Measurements from ENCODE around the gene THSD4.

The THSD4 gene

GRCh38 chr15:71469413-71469812 lies 354.1 kb downstream of the THSD4 start:
- no peak for DNase-seq

- DNase-seq, result no peak
These were observed 356.1 kb downstream of the THSD4 start for GRCh38 chr15:71471347-71471746.

GRCh38 chr15:71472566-71472965 lies 357.3 kb downstream of the THSD4 start:
- no peak for DNase-seq

- no peak for DNase-seq
These were observed 358.5 kb downstream of the THSD4 start for GRCh38 chr15:71473751-71474150.

- DNase-seq, result no peak
These were observed 361.6 kb downstream of the THSD4 start for GRCh38 chr15:71476823-71477222.

- DNase-seq, result no peak
These were observed 365.3 kb downstream of the THSD4 start for GRCh38 chr15:71480556-71480955.

- DNase-seq, result no peak
These were observed 368.8 kb downstream of the THSD4 start for GRCh38 chr15:71484080-71484479.

- DNase-seq, result peak in 1 of 3 donors; percentile 1
These were observed 369.9 kb downstream of the THSD4 start for GRCh38 chr15:71485094-71485693.

GRCh38 chr15:71489570-71489969 lies 374.3 kb downstream of the THSD4 start:
- DNase-seq, result no peak

GRCh38 chr15:71493526-71493925 lies 378.3 kb downstream of the THSD4 start:
- DNase-seq, result no peak

GRCh38 chr15:71494563-71495397 lies 379.5 kb downstream of the THSD4 start:
- no peak for DNase-seq

- no peak for DNase-seq
These were observed 380.1 kb downstream of the THSD4 start for GRCh38 chr15:71495398-71495780.

- no peak for DNase-seq
These were observed 381.2 kb downstream of the THSD4 start for GRCh38 chr15:71496336-71496955.

- no peak for DNase-seq
These were observed 386.2 kb downstream of the THSD4 start for GRCh38 chr15:71501344-71502076.

GRCh38 chr15:71502077-71502432 lies 386.8 kb downstream of the THSD4 start:
- no peak for DNase-seq

GRCh38 chr15:71505962-71506361 lies 390.7 kb downstream of the THSD4 start:
- DNase-seq, result no peak

GRCh38 chr15:71506946-71507345 lies 391.7 kb downstream of the THSD4 start:
- DNase-seq, result no peak

- no peak for DNase-seq
These were observed 392.9 kb downstream of the THSD4 start for GRCh38 chr15:71508081-71508682.

- no peak for DNase-seq
These were observed 393.9 kb downstream of the THSD4 start for GRCh38 chr15:71509139-71509538.

GRCh38 chr15:71510763-71511162 lies 395.5 kb downstream of the THSD4 start:
- no peak for DNase-seq

GRCh38 chr15:71511796-71512681 lies 396.8 kb downstream of the THSD4 start:
- DNase-seq, result no peak

- no peak for DNase-seq
These were observed 397.4 kb downstream of the THSD4 start for GRCh38 chr15:71512682-71513006.
